Stimulated activated CD8-positive, alpha-beta memory T cell treated with anti-CD3 and anti-CD28 coated beads, Interleukin-15, amount 100 ng/mL, for 24 hours (primary cell): ENCODE data around the gene NARS2.

Source experiments
- DNase-seq: peaks from one replicate; pipeline ENCODE4 v3.0.0-alpha.2; 2020; ENCODE audit warnings: low read depth

Gene NARS2

DNA sequence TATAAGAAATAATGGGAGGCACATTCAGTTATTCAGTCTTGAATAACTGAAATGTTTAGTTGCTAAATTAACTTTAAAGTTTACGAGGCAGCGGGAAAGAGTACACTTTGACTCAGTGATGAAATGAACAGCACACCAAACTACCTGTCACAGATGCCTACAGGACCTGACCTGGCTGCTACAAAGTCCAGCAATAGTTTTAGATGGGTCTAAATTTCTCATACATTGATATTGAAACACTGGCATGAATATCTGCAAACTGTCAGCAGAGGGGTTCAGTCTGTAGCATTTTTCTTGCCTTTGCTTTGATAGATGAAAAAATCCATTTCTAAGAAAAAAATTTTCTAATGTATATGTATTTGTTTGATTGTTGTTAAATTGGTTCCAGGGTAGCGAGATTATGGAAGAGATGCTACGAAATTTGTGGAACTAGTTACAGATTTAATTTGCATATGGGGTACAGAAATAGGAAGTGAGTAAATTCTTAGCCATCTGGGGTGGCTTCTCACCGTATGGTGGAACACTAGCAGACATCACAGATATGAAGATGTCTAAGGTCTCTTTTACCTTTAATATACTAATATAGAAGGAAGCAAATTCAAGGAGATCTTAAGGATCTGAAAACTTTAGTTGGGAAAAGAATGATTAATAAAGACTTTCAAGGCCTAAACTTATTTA is 136.2 kb downstream of the NARS2 start:
- no peak for DNase-seq

DNA sequence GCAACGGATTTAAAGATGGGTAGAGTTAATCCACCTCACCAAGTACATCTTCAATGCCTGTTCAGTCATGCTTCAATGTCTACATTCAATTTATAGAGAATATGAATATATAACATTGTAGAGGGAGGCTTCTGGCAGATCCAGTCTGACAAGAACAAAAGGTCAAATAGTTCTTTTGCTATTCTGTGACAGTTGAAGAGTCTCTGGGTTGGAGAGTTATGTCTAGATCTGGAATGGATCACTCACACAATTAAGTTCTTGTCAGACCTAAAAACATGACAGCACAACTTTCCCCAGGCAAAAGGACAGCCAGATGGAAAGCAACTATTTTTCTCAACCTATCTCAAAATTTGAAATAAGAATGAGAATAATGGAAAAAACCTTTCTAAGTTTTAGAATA is 141.7 kb downstream of the NARS2 start:
- no peak for DNase-seq

DNA sequence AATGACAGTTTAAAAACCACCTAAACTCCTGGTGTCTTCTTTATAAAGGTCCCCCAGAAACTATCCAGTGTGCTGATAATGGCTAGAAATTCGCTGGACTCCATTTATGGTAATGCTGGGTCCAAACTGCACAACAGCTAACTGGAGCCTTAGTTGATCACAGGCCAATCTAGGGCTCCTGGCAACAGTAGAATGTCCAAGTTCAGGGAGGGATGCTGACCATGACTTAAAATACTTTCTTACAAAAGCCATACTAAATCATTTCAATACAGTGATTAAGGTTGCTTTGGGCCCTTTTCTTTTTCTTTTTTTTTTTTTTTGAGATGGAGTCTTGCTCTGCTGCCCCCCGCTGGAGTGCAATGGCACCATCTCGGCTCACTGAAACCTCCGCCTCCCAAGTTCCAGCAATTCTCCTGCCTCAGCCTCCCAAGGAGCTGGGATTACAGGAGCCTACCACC is 142.6 kb downstream of the NARS2 start:
- no peak for DNase-seq

DNA sequence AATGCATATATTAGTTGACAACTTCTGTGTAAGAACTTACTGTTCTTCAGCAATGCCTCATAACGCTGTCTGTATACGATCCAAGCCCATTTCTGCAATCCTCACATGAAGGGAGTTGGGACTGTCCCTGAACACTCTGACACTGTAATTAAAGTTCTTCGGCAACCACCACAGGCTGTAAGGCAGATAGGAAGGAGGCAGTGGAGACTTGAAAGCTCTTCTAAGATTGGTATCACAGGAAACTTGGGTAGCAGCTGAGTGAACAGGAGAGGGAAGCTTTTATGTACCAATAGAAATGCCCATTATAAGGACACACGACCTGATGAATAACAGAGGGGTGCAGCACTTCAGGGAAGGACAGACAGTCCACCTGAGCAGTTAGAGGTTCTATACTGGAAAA is 145.0 kb downstream of the NARS2 start:
- DNase-seq, result no peak

DNA sequence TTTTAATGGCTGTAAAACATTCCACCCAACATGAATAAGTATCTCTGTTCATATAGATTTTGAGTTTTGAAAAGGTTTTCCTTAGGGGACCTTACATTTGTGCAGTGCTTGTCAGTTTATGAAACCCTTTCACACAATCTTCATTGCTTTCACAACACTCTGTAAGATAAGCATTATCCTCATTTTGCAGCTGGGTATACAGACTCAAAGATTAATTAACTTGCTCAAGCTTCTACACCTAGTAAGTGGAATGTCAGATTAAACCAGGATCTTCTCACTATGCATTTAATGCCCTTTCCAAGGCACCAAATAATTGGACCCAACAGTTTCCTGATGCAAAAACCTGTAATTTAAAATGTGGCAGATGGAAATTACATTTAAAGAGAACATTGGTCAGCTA is 145.5 kb downstream of the NARS2 start:
- DNase-seq, result no peak

DNA sequence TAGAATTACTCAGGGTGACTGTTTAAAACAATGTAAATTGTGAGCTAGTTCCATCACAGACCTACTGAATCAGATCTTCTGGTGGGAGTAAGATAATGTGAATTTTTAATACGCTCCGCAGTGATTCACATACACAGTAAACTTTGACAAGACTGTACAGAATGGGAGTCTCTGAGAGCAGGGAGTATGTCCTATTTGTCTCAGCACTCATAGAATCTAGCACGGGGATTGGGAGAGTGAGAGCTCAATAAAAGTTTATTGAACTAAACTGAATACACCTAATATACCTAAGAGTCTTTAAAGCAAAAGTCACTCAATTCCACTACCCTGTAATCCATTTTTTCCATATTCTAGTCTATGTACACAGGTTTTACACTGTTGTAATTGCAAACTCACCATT is 145.9 kb downstream of the NARS2 start:
- no peak for DNase-seq

DNA sequence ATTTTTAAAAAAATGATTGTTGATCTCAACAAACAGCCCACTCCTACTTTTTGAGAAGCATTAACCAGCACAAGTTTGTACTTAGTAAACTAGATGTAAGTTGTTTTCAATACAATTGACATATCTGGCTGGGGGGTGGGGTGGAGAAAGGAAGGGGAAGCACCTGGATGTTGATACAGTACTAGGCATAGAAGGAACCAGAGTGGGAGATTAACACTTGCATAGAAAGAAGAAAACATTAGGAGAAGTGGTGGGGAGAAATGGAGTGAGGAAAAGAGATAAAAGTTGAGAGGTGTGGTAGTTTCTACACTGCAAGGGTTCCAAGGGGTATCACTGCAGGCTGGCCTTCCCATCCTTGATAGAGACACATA is 146.4 kb downstream of the NARS2 start:
- no peak for DNase-seq

DNA sequence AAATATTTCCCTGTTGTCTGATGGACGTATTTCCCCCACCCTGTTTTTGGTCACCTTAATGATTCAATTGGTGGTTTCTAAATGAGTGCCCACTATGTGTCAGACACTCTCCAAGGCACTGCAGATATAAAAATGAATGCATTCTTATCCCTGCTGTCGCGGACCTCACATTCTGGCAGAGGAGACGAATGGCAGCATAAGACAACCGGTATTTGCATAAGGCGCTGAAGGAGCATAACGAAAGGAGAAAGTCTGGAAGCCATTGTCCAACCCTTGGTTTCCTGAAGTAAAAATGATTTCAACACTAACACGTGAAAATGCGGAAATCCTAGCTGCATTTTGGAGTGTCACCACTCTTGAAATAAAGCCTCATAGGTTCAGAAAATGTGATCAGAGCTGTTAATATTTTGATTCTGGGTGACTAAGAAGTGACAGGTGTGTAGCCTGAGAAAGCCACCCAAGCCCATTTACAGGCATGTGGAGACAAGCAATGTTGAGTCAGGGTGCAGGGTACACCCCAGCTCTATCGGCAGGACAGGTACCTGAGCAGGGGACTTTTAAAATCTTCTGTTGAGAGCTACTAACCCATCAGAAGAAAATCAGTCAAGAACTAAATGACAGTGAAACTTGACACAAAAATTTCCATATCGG is 146.9 kb downstream of the NARS2 start:
- DNase-seq, result no peak

DNA sequence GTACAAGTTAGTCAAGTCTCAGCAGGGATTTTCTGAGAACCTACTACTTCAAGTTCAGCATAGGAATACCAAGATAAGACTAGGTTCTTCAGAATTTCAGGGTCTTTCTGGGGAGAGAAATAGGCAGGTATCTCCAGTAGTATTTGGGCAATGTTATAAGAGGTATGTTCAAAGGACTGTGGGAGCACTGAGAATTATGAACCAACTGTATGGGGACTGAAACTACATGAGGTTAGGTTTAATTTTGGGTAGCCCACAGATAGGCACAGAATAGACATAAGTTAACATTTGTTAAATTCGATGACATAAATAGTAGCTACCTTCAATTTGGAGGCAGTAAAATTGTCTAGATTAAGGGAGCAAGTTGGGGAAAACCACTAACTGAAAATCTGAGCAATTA is 147.8 kb downstream of the NARS2 start:
- no peak for DNase-seq

DNA sequence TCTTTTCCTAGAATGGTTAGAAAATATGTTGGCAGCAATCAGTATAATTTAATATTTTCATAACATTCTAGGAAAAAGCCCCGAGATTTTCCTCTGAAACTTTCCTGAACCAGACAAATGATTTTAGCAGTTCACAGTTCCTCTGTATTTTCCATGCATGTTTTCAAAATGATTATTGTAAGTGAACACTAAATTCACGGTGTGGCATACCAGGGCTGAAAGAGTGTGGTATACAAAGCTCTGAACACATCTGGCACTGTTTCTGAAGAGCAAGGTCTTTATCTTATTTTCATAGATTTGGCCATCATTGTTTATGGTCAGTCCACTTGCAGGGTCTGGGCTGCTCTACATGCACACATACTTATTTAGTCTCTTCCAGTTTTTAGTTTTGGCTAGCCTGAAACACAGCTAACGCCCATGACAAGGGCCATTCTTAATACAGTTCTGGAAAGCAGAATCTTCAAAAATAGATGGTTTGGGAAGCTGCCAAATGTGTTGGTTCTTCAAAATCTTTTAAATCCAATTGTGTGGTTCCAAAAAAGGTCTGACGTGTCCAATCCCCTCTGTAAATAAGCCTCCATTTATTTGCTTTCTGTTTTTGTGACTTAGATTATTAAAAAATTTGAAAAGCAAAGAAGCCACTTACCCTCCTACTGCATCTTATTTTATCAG is 149.1 kb downstream of the NARS2 start:
- no peak for DNase-seq

DNA sequence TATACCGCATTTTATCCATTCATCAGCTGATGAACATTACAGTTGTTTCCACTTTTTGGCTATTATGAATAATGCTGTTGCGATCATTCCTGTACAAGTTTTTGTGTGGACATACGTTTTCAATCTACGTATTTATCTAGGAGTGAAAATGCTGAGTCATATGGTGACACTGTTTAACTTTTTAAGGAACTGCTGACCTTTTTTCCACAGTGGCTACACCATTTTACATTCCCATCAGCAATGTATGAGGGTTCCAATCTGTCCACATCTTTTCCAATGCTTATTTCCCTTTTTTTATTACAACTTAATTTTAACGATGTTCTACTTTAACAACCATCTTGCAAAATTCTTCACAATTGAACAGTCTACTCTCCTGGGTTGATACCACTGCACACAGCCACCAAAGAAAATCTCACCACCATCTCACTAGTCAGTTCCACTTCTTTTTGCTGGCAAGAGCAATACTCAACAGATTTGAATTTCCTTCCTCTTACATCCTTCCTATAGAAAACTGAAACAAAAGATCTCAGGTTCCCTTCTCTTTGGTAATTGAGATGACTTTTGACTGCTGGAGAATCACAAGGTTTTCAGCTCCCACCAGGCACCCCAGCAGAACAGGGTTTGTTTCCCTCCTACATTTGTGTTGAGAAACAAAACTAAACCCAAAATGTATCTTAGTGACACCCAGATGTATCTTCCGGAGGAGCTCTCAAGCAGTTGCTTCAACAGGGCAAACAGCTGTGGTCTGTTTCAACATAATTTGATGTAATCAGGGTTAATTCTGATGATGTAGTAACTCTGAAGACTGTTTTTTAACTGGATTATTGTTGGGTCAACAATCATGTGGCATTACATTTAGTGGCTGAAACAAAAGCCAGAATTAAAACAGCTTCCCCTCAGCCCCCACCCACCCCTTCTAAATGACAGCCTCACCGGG is 150.1 kb downstream of the NARS2 start:
- DNase-seq, result no peak

DNA sequence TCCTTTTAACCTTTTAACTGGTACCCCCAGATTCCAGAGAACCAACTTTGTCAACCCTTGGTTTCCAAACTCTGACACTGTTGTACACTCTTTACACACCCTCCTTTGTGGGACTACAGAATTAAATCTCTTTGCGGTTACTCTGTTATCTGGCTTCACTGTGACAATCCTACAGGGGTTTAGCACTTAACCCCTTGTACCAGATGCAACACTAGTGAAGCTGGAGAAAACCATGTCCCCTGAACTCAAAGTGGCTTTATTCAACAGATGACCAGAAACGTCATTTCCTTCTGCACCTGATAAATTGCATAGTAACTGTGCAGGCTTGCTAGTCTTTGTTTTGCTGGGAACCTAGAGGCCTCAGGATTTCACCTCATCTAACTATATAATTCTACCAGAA is 151.4 kb downstream of the NARS2 start:
- DNase-seq, result no peak

DNA sequence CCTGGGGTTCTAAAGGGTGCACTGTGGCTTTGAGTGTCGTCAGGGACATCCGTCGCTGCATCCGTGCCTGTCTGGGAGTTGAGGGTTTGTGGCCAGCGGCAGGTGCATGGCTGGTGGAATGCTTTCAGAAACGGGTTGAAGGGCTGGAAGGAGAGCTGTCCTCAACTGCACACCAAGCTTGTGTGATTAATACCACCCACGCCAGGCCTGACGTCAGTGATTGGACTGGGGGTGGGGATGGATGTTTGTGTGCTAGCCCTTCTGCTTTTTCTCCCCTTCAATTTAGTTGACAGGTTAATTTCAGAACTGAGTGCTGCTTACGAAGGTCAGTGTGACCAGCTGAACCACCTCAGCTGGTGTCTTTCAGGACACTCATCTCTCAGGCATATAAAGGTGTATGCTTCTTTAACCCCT is 153.9 kb downstream of the NARS2 start:
- no peak for DNase-seq

DNA sequence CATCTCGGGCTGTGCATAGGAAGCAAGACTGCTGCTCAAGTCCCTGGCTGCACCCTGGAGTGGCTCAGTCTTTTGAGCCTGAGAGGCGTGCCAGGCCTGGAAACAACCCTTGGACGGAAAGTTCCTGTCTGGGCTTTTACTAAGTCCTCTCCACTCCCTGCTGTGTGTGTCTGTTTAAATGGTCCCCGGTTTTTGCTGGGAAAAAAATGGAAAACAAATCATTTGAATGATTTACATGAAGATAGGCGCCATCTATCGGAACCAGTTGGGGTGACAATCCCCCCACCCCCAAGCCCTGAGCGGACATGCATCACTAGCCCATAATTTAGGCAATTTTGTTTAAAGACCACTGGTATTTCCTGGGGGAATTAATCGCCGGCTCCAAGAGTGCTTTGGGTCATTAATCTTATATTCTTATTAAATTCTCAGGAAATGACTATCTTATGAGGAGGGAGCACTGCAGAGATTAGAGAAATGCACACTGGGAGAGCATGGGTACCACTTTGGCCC is 154.4 kb downstream of the NARS2 start:
- no peak for DNase-seq

DNA sequence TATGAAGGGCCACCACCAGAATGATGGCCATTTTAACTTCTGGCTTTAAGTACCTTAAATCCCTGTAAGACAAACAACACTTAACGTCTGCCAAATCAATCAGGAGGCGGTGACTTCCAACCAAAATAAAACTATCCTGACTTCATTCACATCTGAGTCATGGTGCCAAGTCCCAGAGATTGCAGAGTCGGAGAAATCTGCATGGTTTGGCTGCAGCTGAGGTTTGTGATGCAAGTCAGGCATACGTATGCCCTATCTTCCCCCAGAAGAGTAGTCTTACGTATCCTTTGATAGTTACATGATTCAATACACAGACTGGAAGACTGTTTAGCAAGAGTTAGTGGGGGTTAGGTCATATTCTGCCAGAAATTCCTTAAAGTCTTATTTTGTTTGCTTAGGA is 155.3 kb downstream of the NARS2 start:
- DNase-seq, result no peak

DNA sequence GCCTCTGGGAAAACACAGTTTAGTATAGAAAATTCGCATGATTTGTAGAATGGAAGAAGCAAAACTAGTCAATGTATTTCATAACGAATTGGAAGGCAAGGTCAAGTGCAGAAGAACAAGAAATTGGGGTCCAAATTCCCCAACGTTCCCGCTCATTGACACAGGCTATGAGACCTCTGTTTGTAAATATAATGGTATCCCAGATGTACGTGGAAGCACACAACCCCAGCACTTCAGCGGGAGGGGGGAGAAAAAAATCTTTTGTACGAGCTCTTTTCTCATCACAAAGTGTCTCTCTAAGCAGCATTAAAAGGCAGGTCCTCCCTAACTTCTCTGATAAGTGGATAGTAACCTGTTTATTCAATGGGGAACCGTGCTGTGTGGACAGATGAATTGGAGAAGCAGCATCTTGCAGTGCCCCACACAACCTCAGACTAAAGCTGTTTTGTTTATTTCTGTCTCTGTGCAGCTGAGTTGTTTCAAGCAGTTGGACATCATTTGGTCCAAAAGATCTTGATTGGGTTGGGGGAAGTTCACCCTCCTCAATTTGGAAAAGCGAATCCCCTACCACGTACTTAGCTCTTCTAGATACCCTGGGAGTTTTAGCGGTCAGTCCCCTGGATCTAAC is 156.0 kb downstream of the NARS2 start:
- no peak for DNase-seq

DNA sequence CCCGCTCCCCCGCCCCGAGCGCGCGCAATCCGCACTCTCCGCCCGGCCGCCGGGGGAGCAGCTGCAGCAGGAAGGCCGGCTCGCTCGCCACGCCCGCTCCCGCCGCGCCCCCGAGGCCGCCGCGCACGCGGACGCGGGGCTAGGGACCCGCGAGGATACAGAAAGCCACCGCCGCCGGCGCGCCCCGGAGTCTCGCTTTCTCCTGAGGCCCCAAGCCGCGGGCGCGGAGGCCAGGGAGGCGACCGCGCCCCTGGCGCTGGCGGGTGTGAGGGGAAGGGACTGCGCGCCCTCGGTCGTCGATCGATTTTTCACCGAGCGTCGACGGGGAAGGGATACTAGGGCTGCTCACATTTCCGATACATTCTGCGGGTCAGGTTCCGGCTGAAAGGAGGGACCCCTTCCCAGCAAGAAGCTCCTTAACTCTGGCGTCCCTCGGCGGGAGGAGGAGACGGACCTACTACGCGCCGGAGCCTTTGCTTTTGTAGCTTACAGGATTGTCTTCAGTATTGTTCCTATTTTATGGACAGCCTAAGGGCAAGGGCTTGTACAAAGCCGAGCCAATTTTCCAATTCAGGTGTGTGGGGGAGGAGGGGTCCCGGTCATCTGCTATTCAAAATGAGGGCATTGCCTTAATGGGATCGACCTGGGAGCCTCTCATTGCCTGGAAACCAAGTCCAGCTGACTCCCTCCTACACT is 156.6 kb downstream of the NARS2 start:
- DNase-seq, result peak; percentile 52

DNA sequence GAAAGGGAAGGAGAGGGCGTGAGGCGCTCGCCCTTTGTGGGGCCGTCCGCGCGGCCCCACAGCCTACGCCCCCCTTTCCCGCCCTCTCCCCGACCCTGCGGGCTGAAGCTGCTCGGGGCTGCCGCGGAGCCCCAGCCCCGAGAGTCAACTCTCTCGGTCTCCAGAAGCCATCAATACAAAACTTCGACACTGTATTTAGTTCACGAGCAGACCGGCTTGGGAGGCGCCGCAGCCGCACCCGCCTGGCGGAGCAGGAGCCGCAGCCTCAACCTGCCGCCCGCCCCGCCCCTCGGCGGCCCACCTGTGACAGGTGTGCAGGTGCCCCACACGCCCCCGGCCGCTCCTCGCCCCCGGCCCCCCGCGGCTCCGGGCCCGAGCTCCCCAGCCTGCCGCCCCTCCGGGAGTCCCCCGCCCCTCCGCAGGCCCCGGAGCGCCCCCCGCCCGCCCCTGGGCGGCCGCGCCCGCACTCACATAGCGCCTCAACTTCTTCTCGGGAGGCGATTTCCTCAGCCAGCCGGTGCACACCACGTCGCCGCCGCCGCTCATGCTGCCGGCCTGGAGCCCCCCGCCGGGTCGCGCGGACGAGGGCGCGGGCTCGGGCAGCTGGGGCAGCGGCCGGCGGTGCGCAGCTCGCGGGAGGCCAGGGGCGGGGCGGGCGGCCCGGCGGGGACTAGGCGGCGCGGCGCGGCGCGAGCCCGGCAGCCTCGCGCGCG is 157.3 kb downstream of the NARS2 start, which contains the start of gene GAB2:
TSS of gene GAB2 (minus strand) at position 646 of the 713 bp plus-strand sequence. CDS start at position 546, 100 bp downstream.
- DNase-seq, result no peak

DNA sequence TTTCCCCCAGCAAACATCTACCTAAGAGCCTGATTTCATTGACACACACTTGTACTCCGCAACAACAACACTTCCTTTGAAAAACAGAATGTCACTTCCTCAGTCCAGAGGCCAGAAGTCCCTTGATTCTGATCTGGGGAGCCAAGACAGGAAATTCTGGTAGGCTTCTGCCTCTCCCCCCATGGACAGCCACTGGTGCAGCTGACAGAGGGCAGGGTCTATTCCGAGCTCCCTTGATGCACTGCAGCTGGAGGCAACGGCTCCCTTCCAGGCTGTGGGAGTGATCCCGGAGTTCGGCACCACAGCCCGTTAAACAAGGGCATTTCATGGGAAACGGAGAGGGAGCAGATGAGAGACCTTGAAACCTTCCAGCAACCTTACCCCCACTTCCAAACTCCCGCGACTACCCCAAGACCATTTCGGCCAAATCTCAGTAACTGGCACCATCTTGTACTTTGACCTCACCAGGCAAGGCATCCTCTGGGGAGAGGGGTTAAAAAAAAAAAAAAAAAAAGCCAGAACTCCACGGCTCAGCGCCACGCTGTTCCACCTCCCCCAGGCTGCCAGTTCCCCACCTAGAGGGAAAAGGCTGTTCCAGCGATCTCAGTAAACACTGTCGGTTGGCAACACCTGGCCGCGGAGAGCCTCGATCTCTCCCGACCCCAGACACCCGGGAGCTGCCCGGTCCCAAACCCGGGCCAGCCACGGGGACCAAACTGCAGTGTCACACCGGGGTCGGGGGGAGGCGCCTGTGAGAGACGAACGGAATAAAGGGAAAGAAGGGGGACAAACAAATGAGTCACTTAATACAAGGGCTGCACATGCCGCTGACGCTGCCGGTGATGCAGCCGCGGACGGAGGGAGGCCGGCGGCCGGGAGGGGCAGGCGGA is 158.1 kb downstream of the NARS2 start:
- DNase-seq, result peak; percentile 35
